Gastroesophageal sphincter (tissue), 3 donors: ENCODE data around the gene RNF145.

Experiments
- EP300 ChIP-seq: sonication (generic); formaldehyde crosslinking; IDR thresholded peaks from one replicate; pipeline ENCODE4 v1.6.1; 2017; ENCODE audit warnings: antibody characterized with exemption, mild to moderate bottlenecking
- POLR2A ChIP-seq, 2 donors: fragments of 450-650 bp; IDR thresholded peaks; one replicate each; pipeline ENCODE4 v1.6.1; 2017; ENCODE audit warnings: antibody characterized with exemption in 2 of 2, mild to moderate bottlenecking in 2 of 2, moderate library complexity in 1 of 2
- POLR2AphosphoS5 ChIP-seq: sonication (generic); formaldehyde crosslinking; IDR thresholded peaks from one replicate; pipeline ENCODE4 v1.6.1; 2017; ENCODE audit warnings: antibody characterized with exemption
- TF ChIP-seq, protein P1 (sequence below), 4 experiments: fragments of 200-600 bp in 2 of 4; fragments of 450-650 bp in 2 of 4; sonication (generic) in 1 of 4; IDR thresholded peaks; one replicate each; pipeline ENCODE4 v1.5.1; 2017 to 2019; ENCODE audit warnings: antibody characterized with exemption in 4 of 4, mild to moderate bottlenecking in 2 of 4, moderate library complexity in 2 of 4

DNA sequence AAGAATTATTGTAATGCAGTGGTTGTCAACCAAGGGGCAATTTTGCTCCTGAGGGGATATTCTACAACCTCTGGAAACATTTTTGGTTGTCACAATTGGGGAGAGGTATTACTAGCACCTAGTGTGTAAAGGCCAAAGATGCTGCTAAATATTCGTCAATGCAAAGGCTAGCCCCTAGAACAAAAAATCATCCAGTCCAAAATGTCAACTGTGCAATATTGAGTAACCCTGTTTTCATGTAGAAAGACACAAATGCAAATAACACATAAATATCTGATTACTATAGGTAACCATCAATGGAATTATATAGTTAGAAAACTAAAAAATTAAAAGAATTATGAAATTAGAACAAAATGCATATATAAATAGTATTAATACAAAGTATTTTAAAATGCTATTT lies 26.1 kb downstream of the RNF145 start:
- TF ChIP-seq, protein P1, sequence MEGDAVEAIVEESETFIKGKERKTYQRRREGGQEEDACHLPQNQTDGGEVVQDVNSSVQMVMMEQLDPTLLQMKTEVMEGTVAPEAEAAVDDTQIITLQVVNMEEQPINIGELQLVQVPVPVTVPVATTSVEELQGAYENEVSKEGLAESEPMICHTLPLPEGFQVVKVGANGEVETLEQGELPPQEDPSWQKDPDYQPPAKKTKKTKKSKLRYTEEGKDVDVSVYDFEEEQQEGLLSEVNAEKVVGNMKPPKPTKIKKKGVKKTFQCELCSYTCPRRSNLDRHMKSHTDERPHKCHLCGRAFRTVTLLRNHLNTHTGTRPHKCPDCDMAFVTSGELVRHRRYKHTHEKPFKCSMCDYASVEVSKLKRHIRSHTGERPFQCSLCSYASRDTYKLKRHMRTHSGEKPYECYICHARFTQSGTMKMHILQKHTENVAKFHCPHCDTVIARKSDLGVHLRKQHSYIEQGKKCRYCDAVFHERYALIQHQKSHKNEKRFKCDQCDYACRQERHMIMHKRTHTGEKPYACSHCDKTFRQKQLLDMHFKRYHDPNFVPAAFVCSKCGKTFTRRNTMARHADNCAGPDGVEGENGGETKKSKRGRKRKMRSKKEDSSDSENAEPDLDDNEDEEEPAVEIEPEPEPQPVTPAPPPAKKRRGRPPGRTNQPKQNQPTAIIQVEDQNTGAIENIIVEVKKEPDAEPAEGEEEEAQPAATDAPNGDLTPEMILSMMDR (IDR thresholded peaks at IDR 0.05): no peak
- TF ChIP-seq POLR2A (IDR thresholded peaks at IDR 0.05) (no peak), POLR2AphosphoS5 (no peak), EP300 (no peak)
